ENCODE data around the gene HPGD.

Gene HPGD

DNA sequence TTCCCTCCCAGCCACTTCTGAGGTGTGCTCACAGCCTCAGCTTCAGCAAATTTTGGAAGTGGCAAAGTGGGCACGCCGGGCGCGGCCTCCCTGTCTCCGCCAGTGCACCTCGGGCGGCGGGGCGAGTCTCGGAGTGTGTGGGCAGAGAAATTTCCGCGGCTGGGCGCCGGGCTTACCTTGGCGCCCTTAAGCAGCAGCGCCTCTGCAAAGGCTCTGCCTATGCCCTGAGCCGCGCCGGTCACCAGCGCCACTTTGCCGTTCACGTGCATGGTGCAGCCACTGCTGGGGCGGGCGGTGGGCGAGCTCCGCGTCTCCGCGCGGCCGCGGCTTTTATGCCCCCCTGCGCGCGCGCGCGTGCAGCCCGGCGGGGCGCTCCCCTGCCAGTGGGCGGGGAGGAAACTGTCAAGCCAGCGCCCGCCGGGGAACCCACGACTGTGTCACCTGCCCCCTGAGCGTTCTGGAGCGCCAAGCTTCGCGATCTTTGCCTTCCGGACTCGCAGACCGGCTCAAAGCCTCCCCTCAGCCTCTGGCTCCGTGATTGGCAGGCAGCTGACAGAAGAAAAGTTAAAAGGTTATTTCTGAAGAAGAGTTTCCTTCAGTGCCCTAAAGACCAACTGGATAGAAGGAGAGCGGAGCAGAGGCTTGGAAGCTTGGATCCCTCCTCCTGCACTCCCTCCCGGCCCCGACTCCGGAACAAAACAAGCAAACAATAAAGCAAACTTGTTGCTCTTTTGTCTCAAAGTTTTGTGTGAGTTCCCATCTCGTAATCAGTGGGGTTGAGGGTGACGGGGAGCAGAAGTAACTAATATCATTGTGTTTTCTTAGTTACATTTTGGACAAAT lies at the start of gene HPGD:
Gene HPGD (minus strand): TSS at position 306 of the 842 bp plus-strand sequence. CDS start 37 bp downstream, at position 269.
- H3K9me3 Mint-ChIP-seq = no peaks in the 10 kb centered on the region
- H3K27me3 Mint-ChIP-seq = peaks cover 40% of the 10 kb centered on the region
- H3K36me3 Mint-ChIP-seq (ENCODE audit: low read depth) = no peaks in the 10 kb centered on the region
- H3K4me1 Mint-ChIP-seq (ENCODE audit: low read depth) = peaks cover 30% of the 10 kb centered on the region
- peak within 1 kb of the TSS; percentile 84 for H3K27ac Mint-ChIP-seq
- peak; percentile 71 for DNase-seq
- H3K4me3 Mint-ChIP-seq = peak within 1 kb of the TSS; percentile 80

DNA sequence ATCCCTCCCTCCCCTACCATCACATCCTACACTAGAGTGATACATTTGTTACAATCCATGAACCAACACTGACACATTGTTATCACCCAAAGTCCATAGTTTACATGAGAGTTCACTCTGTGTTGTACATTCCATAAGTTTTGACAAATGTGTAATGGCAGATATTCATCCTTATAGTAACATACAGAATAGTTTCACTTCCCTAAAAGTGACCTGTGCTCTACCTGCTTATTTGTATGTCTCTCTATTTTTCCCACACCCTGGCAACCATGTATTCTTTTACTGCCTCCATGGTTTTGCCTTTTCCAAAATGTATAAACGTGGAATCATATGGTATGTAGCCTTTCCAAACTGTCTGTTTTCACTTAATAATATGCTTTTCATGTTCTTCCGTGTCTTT lies 42.2 kb upstream of the HPGD start:
- Mint-ChIP-seq H3K27me3 (no peaks in the 10 kb centered on the region), H3K36me3 (ENCODE audit: low read depth) (no peaks in the 10 kb centered on the region), H3K4me3 (no peak overlapping the region), H3K27ac (no peak overlapping the region), H3K9me3 (no peaks in the 10 kb centered on the region), H3K4me1 (ENCODE audit: low read depth) (no peaks in the 10 kb centered on the region)
- no peak for DNase-seq

DNA sequence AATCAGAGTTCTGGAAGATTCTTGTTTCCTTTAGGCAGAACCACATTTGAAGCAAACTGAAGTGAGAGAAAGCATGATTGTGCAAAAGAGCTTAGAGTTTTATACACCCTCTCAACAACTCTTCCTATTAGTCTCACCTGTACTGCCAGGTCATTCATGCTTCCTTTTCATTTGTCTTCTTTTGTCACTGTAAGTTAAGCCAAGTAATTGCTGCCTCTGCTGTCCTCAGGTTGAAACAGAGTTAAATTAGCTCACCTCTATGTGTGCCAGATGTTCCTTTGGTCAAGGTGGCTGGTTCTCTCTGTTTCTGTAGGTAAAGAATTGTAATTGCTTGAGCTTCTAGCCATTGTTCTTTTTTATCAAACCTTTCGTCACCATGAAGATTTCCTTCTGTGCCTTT lies 41.1 kb upstream of the HPGD start:
- H3K9me3 Mint-ChIP-seq = no peaks in the 10 kb centered on the region
- no peaks in the 10 kb centered on the region for H3K27me3 Mint-ChIP-seq
- no peak overlapping the region for H3K27ac Mint-ChIP-seq
- no peak for DNase-seq
- no peak overlapping the region for H3K4me3 Mint-ChIP-seq
- no peaks in the 10 kb centered on the region for H3K4me1 Mint-ChIP-seq (ENCODE audit: low read depth)
- no peaks in the 10 kb centered on the region for H3K36me3 Mint-ChIP-seq (ENCODE audit: low read depth)

DNA sequence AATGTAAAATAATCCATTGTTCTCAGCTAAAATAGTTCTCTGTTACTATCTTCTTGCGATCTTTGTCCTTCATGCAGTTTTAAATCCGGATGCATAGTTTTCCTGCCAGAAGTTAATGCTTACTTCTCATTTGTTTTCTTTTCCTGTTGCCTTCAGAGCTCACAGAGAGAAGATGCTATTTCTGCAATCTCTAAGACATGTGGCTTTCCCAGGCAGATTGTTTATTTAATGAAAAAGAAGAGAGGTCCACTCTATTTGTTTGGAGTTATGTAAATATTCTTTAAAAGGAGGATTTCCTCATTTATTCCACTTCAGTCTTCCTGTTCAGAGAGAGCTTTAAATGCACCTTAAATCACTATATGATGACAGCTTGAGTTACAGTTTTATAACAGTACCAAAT lies 39.3 kb upstream of the HPGD start:
- Mint-ChIP-seq H3K4me1 (ENCODE audit: low read depth) (no peaks in the 10 kb centered on the region), H3K4me3 (no peak overlapping the region), H3K27me3 (no peaks in the 10 kb centered on the region), H3K9me3 (no peaks in the 10 kb centered on the region), H3K36me3 (ENCODE audit: low read depth) (no peaks in the 10 kb centered on the region), H3K27ac (no peak overlapping the region)
- DNase-seq = no peak

DNA sequence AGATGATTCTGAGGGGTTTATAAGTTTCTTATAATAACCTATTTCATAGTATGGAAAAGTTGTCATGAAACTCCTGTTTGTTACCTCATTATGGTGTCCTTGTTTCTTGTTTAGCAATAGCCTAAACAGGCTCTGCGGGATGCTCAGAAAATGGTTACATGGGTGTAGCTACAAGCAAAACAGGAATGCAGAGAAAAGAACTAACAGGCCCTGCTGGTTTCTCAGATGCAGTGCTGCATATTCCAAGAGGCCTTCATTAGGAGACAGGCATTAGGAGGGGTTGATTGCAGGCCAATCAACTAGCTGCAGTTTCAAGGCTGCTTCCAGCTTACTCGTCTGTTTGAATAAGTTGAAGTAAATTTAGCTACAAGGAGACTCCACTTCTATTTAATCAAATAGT lies 37.6 kb upstream of the HPGD start:
- no peak overlapping the region for H3K27ac Mint-ChIP-seq
- no peak overlapping the region for H3K4me3 Mint-ChIP-seq
- no peaks in the 10 kb centered on the region for H3K27me3 Mint-ChIP-seq
- H3K9me3 Mint-ChIP-seq = no peaks in the 10 kb centered on the region
- no peaks in the 10 kb centered on the region for H3K4me1 Mint-ChIP-seq (ENCODE audit: low read depth)
- no peaks in the 10 kb centered on the region for H3K36me3 Mint-ChIP-seq (ENCODE audit: low read depth)
- no peak for DNase-seq

DNA sequence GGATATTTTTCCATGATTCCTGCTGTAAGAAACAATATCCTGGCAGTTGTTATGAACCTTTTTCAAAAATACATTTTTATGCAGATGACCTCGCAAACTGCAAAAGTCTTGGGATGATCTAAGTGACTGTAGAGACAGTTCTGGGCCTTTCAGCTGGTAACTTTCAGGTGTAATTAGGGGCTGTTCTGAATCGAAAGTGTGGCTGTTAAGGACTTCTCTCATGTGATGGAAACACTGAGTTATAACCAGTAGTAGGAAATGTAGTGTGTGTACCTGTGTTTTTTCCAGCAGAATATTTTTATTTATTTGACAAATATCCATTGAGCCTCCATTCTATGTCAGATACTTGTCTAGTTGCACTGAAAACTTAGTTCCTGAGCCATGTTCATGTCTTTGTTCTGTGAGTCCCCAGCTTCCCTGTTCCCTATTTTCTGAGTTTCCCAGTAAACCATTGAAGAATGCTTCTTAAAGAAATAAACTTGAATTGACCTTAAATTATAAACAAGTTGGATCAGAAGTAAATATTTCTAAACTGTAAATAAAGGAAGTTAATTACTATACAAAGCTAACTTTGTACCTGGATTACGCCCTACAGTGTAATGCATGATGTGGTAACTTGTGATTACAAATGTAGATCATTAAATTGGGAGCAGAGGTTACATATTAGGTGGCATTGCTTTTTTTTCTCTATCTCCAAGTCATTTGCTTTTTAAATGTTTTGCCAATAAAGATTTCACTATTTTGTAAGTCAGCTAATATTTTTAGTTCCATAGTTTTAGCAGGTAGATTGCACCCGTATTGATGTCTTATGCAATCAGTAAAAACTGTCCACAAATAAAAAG lies 33.7 kb upstream of the HPGD start:
- H3K9me3 Mint-ChIP-seq = peaks cover 2% of the 10 kb centered on the region
- no peaks in the 10 kb centered on the region for H3K4me1 Mint-ChIP-seq (ENCODE audit: low read depth)
- no peaks in the 10 kb centered on the region for H3K27me3 Mint-ChIP-seq
- H3K4me3 Mint-ChIP-seq = no peak overlapping the region
- H3K36me3 Mint-ChIP-seq (ENCODE audit: low read depth) = no peaks in the 10 kb centered on the region
- no peak for DNase-seq
- no peak overlapping the region for H3K27ac Mint-ChIP-seq

DNA sequence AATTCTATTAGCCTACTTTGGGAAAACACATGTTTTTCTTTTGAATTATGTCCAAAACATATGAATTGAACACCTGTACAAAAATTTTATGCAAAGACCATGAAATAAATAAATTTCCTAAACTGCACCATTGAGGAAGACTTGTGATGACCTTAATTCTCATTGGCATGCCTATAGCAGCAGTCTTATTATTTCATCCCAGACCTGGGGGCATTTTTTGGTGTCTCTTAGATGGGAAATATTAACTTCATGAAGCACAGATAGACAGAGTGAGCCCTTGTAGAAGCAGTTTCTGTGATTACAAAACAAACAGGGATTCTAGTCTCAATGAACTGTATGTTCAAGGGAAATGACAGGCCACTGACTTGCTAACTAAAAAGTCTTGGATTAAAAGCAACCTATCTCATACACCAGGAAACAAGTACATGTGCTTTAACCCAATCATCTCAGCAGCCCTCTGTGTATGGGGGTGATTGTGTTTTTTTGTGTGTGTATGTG lies 32.0 kb upstream of the HPGD start:
- Mint-ChIP-seq H3K27me3 (no peaks in the 10 kb centered on the region), H3K4me1 (ENCODE audit: low read depth) (no peaks in the 10 kb centered on the region), H3K36me3 (ENCODE audit: low read depth) (no peaks in the 10 kb centered on the region), H3K4me3 (no peak overlapping the region), H3K27ac (no peak overlapping the region), H3K9me3 (peaks cover 3% of the 10 kb centered on the region)
- no peak for DNase-seq

DNA sequence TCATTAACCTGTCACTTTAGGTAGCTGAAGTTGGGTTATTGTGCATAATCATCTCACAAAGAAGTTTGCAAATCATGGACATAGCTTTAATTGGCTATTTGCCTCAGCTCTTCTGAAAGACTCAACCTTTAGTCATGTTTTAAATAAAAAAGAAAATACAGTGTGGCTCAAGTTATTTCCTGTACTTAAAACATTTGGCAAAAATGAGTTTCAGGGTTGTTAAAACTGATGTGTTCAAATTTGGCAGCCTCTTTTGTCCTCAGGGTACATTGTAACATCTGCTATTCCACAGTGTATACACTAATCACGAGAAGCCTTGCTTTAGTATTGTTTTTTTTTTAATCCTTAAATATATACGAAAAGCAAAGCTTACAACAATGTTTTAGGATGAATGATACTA lies 31.5 kb upstream of the HPGD start:
- Mint-ChIP-seq H3K27ac (no peak overlapping the region), H3K4me3 (no peak overlapping the region), H3K4me1 (ENCODE audit: low read depth) (no peaks in the 10 kb centered on the region), H3K27me3 (no peaks in the 10 kb centered on the region), H3K9me3 (peaks cover 3% of the 10 kb centered on the region), H3K36me3 (ENCODE audit: low read depth) (no peaks in the 10 kb centered on the region)
- DNase-seq = no peak

DNA sequence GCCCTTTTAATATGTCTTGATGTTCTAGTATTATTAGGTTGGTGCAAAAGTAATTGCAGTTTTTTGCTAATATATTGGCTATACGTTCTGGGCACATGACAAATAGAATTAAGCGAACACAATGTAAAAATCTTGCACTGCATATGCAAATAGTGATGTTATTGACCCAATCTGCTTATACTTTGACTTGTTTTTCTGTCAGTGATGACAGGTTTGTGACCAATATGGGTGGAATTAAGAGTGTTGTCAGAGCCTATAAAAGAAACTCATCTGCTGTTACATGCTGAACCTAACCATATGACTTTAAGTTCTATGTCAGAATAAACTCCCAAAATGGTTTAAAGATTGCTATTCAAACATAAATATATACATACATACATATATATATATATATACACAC lies 30.7 kb upstream of the HPGD start:
- no peaks in the 10 kb centered on the region for H3K4me1 Mint-ChIP-seq (ENCODE audit: low read depth)
- H3K27ac Mint-ChIP-seq = no peak overlapping the region
- H3K36me3 Mint-ChIP-seq (ENCODE audit: low read depth) = no peaks in the 10 kb centered on the region
- no peak for DNase-seq
- H3K9me3 Mint-ChIP-seq = peaks cover 6% of the 10 kb centered on the region
- H3K27me3 Mint-ChIP-seq = no peaks in the 10 kb centered on the region
- no peak overlapping the region for H3K4me3 Mint-ChIP-seq

DNA sequence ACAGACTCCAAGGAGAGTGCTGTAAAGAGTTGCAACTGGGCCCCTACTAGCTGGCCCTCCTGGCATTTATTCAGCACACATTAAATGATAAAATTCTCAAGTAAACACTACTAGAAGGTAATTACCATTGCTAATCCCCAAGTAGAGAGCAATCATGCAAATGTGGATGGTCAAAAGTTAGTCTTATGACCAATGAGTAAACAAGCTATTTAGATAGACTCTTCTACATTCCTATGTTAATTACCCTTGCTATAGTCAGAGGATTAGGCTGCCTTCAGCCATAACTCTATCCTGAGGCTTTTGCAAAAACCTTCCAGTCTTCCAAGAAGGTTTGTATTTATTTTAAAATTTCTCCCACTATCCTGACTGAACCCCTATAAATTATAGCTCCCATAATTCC lies 28.3 kb upstream of the HPGD start:
- DNase-seq = no peak
- Mint-ChIP-seq H3K4me1 (ENCODE audit: low read depth) (no peaks in the 10 kb centered on the region), H3K27me3 (no peaks in the 10 kb centered on the region), H3K36me3 (ENCODE audit: low read depth) (no peaks in the 10 kb centered on the region), H3K27ac (no peak overlapping the region), H3K9me3 (peaks cover 9% of the 10 kb centered on the region), H3K4me3 (no peak overlapping the region)

DNA sequence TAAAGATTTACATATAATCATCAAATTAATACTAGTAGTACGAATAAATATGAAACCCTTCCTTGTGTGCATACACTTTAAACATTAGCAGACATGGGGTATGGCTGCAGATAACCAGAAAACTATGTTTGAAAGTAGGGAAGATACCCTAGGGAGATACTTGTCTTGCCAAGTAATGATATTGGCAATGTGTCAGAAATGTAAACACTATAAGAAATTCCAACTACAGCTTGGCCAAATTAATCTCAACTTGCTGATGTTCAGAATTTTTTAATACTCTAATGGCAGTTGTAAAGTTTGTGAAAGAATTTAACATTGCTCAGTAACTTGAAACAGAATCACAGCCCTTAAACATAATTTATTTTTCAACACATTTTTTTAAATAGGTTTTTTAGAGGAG lies 27.4 kb upstream of the HPGD start:
- no peaks in the 10 kb centered on the region for H3K4me1 Mint-ChIP-seq (ENCODE audit: low read depth)
- peaks cover 9% of the 10 kb centered on the region for H3K9me3 Mint-ChIP-seq
- no peaks in the 10 kb centered on the region for H3K36me3 Mint-ChIP-seq (ENCODE audit: low read depth)
- H3K27ac Mint-ChIP-seq = no peak overlapping the region
- no peak overlapping the region for H3K4me3 Mint-ChIP-seq
- no peak for DNase-seq
- H3K27me3 Mint-ChIP-seq = no peaks in the 10 kb centered on the region

DNA sequence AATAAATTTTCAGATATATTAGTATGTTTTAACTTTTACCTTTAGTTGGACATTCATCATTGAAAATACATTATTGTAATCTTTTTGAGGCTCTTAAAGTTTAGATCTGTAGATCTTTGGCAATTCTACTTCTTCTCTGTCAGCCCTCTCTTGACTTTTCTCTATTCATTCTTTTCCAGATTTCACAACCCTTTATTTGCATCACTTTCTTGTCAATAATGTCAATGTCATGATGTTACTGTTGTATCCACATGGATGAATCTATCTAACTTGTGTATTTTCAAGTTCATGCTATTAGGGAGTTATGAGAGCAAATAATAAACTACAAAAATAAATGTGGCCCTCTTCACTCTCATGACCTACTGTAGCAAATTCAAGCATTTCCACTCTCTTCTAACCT lies 23.0 kb upstream of the HPGD start:
- DNase-seq = no peak
- H3K9me3 Mint-ChIP-seq = peaks cover 5% of the 10 kb centered on the region
- H3K27ac Mint-ChIP-seq = no peak overlapping the region
- H3K4me3 Mint-ChIP-seq = no peak overlapping the region
- no peaks in the 10 kb centered on the region for H3K4me1 Mint-ChIP-seq (ENCODE audit: low read depth)
- H3K27me3 Mint-ChIP-seq = no peaks in the 10 kb centered on the region
- H3K36me3 Mint-ChIP-seq (ENCODE audit: low read depth) = no peaks in the 10 kb centered on the region

DNA sequence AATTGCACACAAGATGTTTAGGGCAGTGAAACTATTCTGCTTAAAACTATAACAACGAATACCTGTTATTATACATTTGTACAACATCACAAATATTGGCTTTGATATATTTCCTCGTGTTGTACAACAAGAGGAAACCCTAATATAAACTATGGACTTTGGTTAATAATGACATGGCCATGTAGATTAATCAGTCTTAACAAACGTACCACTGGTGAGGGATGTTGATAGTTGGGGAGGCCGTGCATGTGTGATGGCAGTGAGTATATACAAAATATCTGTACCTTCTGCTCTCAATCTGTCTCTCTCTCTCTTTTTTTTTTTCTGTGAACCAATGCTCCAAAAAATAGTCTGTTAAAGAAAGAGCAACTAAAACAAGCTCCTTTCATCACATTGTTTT lies 22.2 kb upstream of the HPGD start:
- Mint-ChIP-seq H3K27ac (no peak overlapping the region), H3K36me3 (ENCODE audit: low read depth) (no peaks in the 10 kb centered on the region), H3K4me1 (ENCODE audit: low read depth) (no peaks in the 10 kb centered on the region), H3K9me3 (peaks cover 5% of the 10 kb centered on the region), H3K27me3 (no peaks in the 10 kb centered on the region), H3K4me3 (no peak overlapping the region)
- DNase-seq = no peak

DNA sequence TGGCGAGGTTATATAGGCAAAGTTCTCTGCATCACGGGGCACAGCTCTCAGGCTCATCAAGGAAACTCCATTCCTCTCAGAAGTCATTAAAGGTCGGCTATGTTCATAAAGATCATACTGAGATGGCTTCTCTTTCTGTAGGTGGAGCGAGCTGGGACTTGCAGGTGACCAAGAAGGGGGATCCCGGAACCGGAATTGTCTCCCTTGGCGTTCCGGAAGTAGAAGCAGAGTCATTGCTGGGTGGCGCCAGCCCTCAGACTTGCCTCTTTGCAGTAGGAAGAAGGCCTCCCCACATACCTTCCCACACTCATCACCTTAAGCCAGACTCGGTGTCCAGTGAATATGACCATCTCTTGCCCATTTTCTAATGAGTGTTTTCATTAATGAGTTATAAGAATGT lies 17.9 kb upstream of the HPGD start:
- no peaks in the 10 kb centered on the region for H3K27me3 Mint-ChIP-seq
- DNase-seq = no peak
- peaks cover 6% of the 10 kb centered on the region for H3K4me1 Mint-ChIP-seq (ENCODE audit: low read depth)
- no peaks in the 10 kb centered on the region for H3K9me3 Mint-ChIP-seq
- no peak overlapping the region for H3K4me3 Mint-ChIP-seq
- H3K36me3 Mint-ChIP-seq (ENCODE audit: low read depth) = no peaks in the 10 kb centered on the region
- no peak overlapping the region for H3K27ac Mint-ChIP-seq

DNA sequence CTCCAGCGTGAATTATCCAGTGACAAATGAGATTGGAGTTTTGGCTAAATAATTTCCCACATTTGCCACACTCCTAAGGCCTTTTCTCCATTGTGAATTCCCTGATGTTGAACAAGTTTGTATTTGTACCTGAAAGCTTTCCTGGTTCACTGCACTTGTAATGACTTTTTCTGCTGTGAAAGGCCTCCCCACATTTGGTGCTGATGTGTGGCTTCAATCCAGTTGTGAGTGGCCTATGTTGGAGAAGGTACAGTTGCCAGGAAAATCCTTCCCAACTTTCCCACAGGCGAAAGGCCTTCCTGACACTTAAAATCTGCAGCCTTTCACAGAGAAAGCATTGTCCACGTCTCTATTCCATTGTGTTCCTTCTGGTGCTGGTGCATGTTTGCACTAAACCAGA lies 17.3 kb upstream of the HPGD start:
- Mint-ChIP-seq H3K9me3 (no peaks in the 10 kb centered on the region), H3K27ac (no peak overlapping the region), H3K36me3 (ENCODE audit: low read depth) (no peaks in the 10 kb centered on the region), H3K4me1 (ENCODE audit: low read depth) (peaks cover 6% of the 10 kb centered on the region), H3K4me3 (no peak overlapping the region), H3K27me3 (no peaks in the 10 kb centered on the region)
- DNase-seq = no peak

Data from activated T-cell treated with anti-CD3 and anti-CD28 coated beads, Interleukin-2, amount 50 U/mL, for 24 hours (primary cell).